Suprapubic skin (tissue), 4 donors: ENCODE measurements around the gene NRARP. TPM values are rescaled to one million over a fixed set of nuclear protein-coding genes. Genes with fewer than 3 reads are reported as not detected.

ENCODE experiments used
- DNase-seq, 2 donors: peaks; one replicate each; pipeline ENCODE4 v3.0.0-alpha.2; 2019; ENCODE audit warnings: low spot score in 2 of 2
- H3K27ac ChIP-seq: fragments of 200-600 bp; sonication (generic); one replicate; pipeline ENCODE4 v1.5.1; 2019
- H3K27me3 ChIP-seq: fragments of 200-600 bp; sonication (generic); one replicate; pipeline ENCODE4 v1.5.1; 2019
- H3K36me3 ChIP-seq: fragments of 200-600 bp; sonication (generic); one replicate; pipeline ENCODE4 v1.5.1; 2019
- H3K4me1 ChIP-seq: fragments of 200-600 bp; sonication (generic); one replicate; pipeline ENCODE4 v1.5.1; 2019
- H3K4me3 ChIP-seq: fragments of 200-600 bp; sonication (generic); one replicate; pipeline ENCODE4 v1.5.1; 2019; ENCODE audit warnings: mild to moderate bottlenecking
- H3K9me3 ChIP-seq: fragments of 200-600 bp; sonication (generic); one replicate; pipeline ENCODE4 v1.5.1; 2019
- CTCF ChIP-seq, 2 donors: fragments of 200-600 bp in 1 of 2; fragments of 450-650 bp in 1 of 2; sonication (generic) in 1 of 2; IDR thresholded peaks; one replicate each; pipeline ENCODE4 v1.5.1; 2016 to 2019; ENCODE audit warnings: antibody characterized with exemption in 2 of 2, mild to moderate bottlenecking in 1 of 2, moderate library complexity in 1 of 2
- EP300 ChIP-seq: sonication (generic); formaldehyde crosslinking; IDR thresholded peaks from one replicate; pipeline ENCODE4 v1.6.1; 2017; ENCODE audit warnings: antibody characterized with exemption
- POLR2A ChIP-seq, 2 donors: fragments of 450-650 bp; IDR thresholded peaks; one replicate each; pipeline ENCODE4 v1.6.1; 2017; ENCODE audit warnings: antibody characterized with exemption in 2 of 2, mild to moderate bottlenecking in 2 of 2, moderate library complexity in 2 of 2
- POLR2AphosphoS5 ChIP-seq, 3 donors: sonication (generic); formaldehyde crosslinking; IDR thresholded peaks; one replicate each; pipeline ENCODE4 v1.6.1; 2017; ENCODE audit warnings: antibody characterized with exemption in 3 of 3
- WGBS: methylation state at CpG from one replicate; pipeline ENCODE4 v1.1.5; 2018; 5-methylcytosine and 5-hydroxymethylcytosine counted together
- total RNA-seq, 4 donors: library from RNA; depleted of rRNA; stranded (reverse); fragments of >200 nt; gene quantifications; one replicate each; pipeline ENCODE4 v1.1.0, GENCODE V29; 2016

Gene NRARP
- total RNA-seq, 4 donors from 2014 or later = 25.3 to 69.0 (median 65.5) TPM

GRCh38 chr9:137325799-137326198 is 23.7 kb upstream of the NRARP start:
- no peaks in the 10 kb centered on the region for H3K9me3 ChIP-seq
- 96% methylated on average over 11 of the region's 12 CpGs for WGBS
- H3K27ac ChIP-seq = no peak overlapping the region
- no peaks in the 10 kb centered on the region for H3K27me3 ChIP-seq
- H3K4me1 ChIP-seq = peaks cover 6% of the 10 kb centered on the region
- H3K4me3 ChIP-seq = no peak overlapping the region
- no peak for TF ChIP-seq CTCF (IDR thresholded peaks at IDR 0.05)
- DNase-seq = no peak
- H3K36me3 ChIP-seq = no peaks in the 10 kb centered on the region

- WGBS = 92% methylated on average over 10 of the region's 10 CpGs
- H3K9me3 ChIP-seq = no peaks in the 10 kb centered on the region
- no peak overlapping the region for H3K4me3 ChIP-seq
- TF ChIP-seq EP300 (no peak), POLR2A (IDR thresholded peaks at IDR 0.05) (no peak)
- DNase-seq = no peak
- peaks cover 3% of the 10 kb centered on the region for H3K27me3 ChIP-seq
- no peak overlapping the region for H3K27ac ChIP-seq
- H3K4me1 ChIP-seq = peaks cover 11% of the 10 kb centered on the region
- no peaks in the 10 kb centered on the region for H3K36me3 ChIP-seq
Measured at GRCh38 chr9:137325124-137325523, 23.1 kb upstream of the NRARP start.

- no peak overlapping the region for H3K27ac ChIP-seq
- no peak for DNase-seq
- 92% methylated on average over 9 of the region's 37 CpGs for WGBS
Measured at GRCh38 chr9:137323531-137324331, 21.7 kb upstream of the NRARP start.

GRCh38 chr9:137321726-137322361 is 19.8 kb upstream of the NRARP start:
- H3K4me1 ChIP-seq = peaks cover 15% of the 10 kb centered on the region
- no peaks in the 10 kb centered on the region for H3K9me3 ChIP-seq
- no peak overlapping the region for H3K4me3 ChIP-seq
- no peak for TF ChIP-seq EP300
- TF ChIP-seq POLR2A (IDR thresholded peaks at IDR 0.05) = no peak
- TF ChIP-seq POLR2AphosphoS5 (IDR thresholded peaks at IDR 0.05) = no peak
- TF ChIP-seq CTCF (IDR thresholded peaks at IDR 0.05) = no peak
- no peak overlapping the region for H3K27ac ChIP-seq
- peaks cover 19% of the 10 kb centered on the region for H3K27me3 ChIP-seq
- no peak for DNase-seq
- H3K36me3 ChIP-seq = no peaks in the 10 kb centered on the region
- WGBS = 79% methylated on average over 10 of the region's 22 CpGs

More at GRCh38 chr9:137323531-137324331, 21.7 kb upstream of the NRARP start:
- TF ChIP-seq EP300 = no peak
- no peak for TF ChIP-seq POLR2AphosphoS5 (IDR thresholded peaks at IDR 0.05)
- no peak for TF ChIP-seq CTCF (IDR thresholded peaks at IDR 0.05)
- no peak for TF ChIP-seq POLR2A (IDR thresholded peaks at IDR 0.05)
- Histone ChIP-seq H3K27me3 (peaks cover 5% of the 10 kb centered on the region), H3K36me3 (no peaks in the 10 kb centered on the region), H3K4me3 (no peak overlapping the region), H3K4me1 (peaks cover 11% of the 10 kb centered on the region), H3K9me3 (no peaks in the 10 kb centered on the region)

GRCh38 chr9:137320555-137321384 is 18.7 kb upstream of the NRARP start:
- TF ChIP-seq EP300 = no peak
- no peak for TF ChIP-seq POLR2AphosphoS5 (IDR thresholded peaks at IDR 0.05)
- TF ChIP-seq CTCF (IDR thresholded peaks at IDR 0.05) = no peak
- TF ChIP-seq POLR2A (IDR thresholded peaks at IDR 0.05) = no peak
- H3K36me3 ChIP-seq = no peaks in the 10 kb centered on the region
- peaks cover 30% of the 10 kb centered on the region for H3K27me3 ChIP-seq
- H3K4me3 ChIP-seq = no peak overlapping the region
- no peak for DNase-seq
- no peak overlapping the region for H3K27ac ChIP-seq
- 20% methylated on average over 2 of the region's 24 CpGs for WGBS
- peaks cover 26% of the 10 kb centered on the region for H3K4me1 ChIP-seq
- H3K9me3 ChIP-seq = no peaks in the 10 kb centered on the region
